AG09309 (cell line): ENCODE measurements around the gene MDP1.

Source experiments
- DNase-seq: peaks from one replicate; pipeline ENCODE4 v3.0.0-alpha.2; 2010; ENCODE audit warnings: low read depth
- H3K4me3 ChIP-seq: 2 replicates; pipeline ENCODE4 v1.5.1; 2011; ENCODE audit warnings: mild to moderate bottlenecking, low read depth, low read length, moderate library complexity; ENCODE audit not compliant: control insufficient read depth
- TF ChIP-seq, protein P1 (sequence below): IDR thresholded peaks from 2 replicates; pipeline ENCODE4 v1.5.1; 2011; ENCODE audit warnings: mild to moderate bottlenecking, low read depth, low read length, inconsistent platforms; ENCODE audit not compliant: insufficient read depth, control insufficient read depth; ENCODE audit errors: missing control alignments

MDP1 gene

DNA sequence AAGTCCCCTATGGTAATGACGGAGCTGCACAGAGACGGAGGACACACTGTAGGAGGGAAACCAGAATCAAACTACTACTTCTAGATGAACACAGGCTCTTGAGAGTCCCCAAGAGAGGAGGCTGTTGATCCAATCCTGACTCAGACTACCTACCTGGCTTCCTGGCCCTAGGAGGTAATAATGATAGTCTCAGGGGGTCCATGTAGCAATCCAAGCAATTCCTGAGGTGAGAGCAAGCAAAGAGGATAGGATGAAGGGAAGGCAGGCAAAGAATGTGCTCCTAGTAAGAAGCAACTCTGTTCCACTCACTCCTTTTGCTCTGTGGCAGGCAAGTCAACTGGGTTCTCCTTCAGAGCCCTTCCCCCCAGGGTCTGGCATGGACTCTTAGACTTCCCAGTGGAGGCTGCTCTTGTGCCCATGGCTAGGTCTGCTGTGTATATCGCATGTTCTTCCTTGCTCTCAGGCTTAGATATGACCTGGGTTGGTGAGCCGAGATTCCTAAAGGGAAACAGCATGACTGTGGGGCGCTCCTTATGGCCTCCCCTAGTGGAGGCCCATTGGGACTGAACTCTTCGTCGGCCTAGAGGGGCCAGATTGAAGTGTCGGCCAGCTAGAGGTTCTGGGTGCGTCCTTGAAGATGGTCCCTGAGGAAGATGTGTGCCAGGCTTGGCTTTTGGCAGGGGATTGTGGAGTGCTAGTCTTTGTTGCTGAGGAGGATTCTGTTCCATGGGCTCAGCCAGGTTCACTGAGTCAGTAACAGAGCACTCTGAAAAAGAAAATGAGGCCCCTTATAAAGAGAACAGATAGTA, 24.4 kb upstream of the MDP1 start:
- no peak overlapping the region for H3K4me3 ChIP-seq
- DNase-seq: no peak
- TF ChIP-seq, protein P1, sequence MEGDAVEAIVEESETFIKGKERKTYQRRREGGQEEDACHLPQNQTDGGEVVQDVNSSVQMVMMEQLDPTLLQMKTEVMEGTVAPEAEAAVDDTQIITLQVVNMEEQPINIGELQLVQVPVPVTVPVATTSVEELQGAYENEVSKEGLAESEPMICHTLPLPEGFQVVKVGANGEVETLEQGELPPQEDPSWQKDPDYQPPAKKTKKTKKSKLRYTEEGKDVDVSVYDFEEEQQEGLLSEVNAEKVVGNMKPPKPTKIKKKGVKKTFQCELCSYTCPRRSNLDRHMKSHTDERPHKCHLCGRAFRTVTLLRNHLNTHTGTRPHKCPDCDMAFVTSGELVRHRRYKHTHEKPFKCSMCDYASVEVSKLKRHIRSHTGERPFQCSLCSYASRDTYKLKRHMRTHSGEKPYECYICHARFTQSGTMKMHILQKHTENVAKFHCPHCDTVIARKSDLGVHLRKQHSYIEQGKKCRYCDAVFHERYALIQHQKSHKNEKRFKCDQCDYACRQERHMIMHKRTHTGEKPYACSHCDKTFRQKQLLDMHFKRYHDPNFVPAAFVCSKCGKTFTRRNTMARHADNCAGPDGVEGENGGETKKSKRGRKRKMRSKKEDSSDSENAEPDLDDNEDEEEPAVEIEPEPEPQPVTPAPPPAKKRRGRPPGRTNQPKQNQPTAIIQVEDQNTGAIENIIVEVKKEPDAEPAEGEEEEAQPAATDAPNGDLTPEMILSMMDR: no peak

DNA sequence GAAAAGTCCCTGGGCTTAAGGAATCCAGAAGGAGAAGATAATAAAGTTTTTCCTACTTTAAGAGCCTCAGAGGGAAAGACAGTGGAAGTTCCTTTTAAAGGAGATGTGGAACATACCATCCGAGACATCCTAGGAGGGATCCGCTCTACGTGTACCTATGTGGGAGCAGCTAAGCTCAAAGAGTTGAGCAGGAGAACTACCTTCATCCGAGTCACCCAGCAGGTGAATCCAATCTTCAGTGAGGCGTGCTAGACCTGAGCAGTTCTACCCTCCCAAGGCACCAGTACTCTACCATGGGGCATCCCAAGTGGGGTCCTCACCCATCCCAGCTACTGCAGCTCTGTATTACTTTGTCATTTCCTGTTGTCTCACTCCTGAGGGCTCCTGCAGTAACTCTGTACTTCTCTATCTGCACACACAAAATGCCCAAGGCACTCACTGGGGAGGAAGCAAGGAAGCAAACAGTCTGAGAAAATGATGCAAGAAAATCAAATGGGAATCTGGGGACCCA, 22.7 kb upstream of the MDP1 start:
- no peak overlapping the region for H3K4me3 ChIP-seq
- TF ChIP-seq, protein P1: no peak
- no peak for DNase-seq

DNA sequence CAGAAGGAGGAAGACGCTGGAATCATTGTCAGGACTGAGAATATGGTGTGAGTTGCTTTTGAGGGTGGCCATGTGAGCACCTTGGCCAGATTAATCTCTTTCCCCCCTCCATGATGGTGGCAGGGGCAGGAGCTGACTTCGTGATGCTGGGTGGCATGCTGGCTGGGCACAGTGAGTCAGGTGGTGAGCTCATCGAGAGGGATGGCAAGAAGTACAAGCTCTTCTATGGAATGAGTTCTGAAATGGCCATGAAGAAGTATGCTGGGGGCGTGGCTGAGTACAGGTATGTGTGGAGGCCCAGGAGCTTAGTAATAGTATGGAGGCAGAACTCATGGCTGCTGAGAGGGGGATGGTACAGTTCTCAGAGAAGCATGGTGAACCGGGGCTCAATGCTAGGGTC, 22.3 kb upstream of the MDP1 start:
- no peak for DNase-seq
- no peak overlapping the region for H3K4me3 ChIP-seq
- TF ChIP-seq, protein P1: no peak

DNA sequence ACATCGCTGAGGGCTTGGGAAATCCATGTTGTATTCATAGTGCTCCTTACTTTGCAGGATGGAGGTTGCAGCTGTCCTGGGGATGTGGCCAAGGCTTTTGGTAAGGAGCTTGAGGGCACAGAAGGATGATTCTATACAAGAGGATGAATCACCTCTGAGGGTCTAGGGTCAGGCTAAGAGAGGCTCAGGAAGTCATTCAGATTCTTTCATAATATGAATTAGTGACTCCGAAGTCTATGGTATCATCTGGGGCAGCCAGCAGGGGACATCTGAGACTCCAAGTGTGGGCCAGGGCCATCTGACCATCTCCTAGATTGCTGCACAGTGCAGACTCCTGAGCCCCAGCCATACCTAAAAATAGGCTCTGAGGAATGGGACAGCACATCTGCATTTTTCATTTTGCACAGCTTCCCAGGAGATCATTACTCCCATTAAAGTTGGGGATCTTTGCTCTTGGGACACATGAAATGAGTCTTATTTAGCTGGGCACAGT, 21.6 kb upstream of the MDP1 start:
- TF ChIP-seq, protein P1: no peak
- H3K4me3 ChIP-seq: no peak overlapping the region
- no peak for DNase-seq

DNA sequence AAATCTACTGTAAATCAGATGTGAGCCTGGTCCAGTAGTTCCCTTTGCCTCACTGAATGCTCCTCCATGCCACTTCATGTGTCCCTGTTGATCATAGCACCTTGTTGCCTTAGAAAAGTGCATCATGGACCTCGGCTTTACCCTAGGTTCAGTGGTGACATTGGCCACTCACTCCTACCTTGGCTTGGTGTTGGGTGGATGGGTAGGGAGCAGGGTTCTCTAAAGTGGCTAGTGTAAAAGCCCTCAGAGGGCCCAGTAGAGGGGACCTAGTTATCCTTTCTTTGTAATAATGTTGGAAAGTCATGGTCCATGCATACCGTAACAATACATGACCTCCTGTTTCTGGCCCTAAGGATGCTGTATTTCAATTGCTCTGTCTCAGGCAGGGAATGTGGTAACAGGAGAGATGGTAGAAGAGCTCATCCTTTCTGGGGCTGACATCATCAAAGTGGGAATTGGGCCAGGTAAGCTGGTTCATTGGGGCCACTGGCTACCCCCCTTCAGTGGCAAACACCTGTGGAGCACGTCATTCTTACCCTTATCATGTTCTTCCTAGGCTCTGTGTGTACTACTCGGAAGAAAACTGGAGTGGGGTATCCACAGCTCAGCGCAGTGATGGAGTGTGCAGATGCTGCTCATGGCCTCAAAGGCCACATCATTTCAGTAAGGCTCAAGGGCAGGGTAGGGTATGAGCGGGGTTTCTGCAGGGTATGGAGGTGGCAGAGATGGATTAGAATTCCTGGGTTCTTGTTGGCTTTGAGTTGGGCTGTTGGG, 21.0 kb upstream of the MDP1 start:
- no peak for DNase-seq
- H3K4me3 ChIP-seq: no peak overlapping the region
- TF ChIP-seq, protein P1: no peak

DNA sequence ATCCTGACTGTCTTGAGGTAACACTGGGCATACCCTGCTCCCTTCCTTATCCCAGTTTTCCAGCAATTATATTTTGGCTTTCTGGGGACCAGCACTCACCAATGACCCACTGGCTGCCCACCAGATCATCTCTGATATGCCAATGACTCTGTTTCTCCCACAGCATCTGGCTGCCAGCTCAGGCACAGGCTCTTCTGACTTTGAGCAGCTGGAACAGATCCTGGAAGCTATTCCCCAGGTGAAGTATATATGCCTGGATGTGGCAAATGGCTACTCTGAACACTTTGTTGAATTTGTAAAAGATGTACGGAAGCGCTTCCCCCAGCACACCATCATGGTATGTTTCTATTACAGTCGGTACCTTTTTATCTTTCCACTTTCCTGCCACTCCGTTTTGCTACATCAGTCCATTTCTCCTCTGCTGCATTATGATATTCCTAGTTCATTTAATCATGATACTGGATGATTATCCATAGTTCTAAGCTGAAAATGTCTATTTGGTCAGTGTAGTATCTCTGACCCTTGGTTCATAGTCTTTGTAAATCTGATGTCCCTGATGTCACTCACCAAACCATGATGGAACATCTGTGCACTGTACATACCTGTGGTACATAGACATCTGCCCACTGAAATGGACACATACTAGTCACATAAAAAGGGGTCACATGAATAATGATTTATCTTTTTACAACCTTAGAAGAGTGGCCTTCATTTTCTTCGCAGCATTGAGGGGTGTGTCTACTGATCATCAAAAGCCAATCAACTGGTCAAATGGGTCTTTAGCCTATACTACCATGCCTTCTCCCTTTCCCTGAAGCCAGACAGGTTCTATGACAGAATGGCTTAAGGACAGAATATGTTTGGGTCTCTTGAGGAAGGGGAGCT, 20.2 kb upstream of the MDP1 start:
- TF ChIP-seq, protein P1: no peak
- H3K4me3 ChIP-seq: no peak overlapping the region
- no peak for DNase-seq
